ENCODE data around the gene CHRNA7.

GRCh38 chr15:32120577-32121383 lies 90.5 kb downstream of the CHRNA7 start:
- TF ChIP-seq ESRRA (CRISPR knock-in tag; IDR thresholded peaks at IDR 0.05; ENCODE audit: borderline replicate concordance) (no peak), CTCF (IDR thresholded peaks at IDR 0.05) (no peak), FOXJ3 (CRISPR knock-in tag; IDR thresholded peaks at IDR 0.05; ENCODE audit: borderline replicate concordance) (no peak), HMGXB4 (CRISPR knock-in tag; IDR thresholded peaks at IDR 0.05) (no peak), ZNF219 (CRISPR knock-in tag; IDR thresholded peaks at IDR 0.05; ENCODE audit: borderline replicate concordance) (no peak), FOXK1 (CRISPR knock-in tag; IDR thresholded peaks at IDR 0.05) (no peak), ZBTB21 (CRISPR knock-in tag; IDR thresholded peaks at IDR 0.05; ENCODE audit: borderline replicate concordance) (no peak), FOXP4 (CRISPR knock-in tag; IDR thresholded peaks at IDR 0.05) (no peak), TEAD4 (CRISPR knock-in tag; IDR thresholded peaks at IDR 0.05) (no peak), JUN (CRISPR knock-in tag; IDR thresholded peaks at IDR 0.05) (no peak)
- TF ChIP-seq, protein P1, sequence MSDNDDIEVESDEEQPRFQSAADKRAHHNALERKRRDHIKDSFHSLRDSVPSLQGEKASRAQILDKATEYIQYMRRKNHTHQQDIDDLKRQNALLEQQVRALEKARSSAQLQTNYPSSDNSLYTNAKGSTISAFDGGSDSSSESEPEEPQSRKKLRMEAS (CRISPR knock-in tag; IDR thresholded peaks at IDR 0.05): no peak
- TF ChIP-seq, protein P2, sequence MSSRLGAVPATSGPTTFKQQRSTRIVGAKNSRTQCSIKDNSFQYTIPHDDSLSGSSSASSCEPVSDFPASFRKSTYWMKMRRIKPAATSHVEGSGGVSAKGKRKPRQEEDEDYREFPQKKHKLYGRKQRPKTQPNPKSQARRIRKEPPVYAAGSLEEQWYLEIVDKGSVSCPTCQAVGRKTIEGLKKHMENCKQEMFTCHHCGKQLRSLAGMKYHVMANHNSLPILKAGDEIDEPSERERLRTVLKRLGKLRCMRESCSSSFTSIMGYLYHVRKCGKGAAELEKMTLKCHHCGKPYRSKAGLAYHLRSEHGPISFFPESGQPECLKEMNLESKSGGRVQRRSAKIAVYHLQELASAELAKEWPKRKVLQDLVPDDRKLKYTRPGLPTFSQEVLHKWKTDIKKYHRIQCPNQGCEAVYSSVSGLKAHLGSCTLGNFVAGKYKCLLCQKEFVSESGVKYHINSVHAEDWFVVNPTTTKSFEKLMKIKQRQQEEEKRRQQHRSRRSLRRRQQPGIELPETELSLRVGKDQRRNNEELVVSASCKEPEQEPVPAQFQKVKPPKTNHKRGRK (CRISPR knock-in tag; IDR thresholded peaks at IDR 0.05; ENCODE audit: borderline replicate concordance): no peak
